ENCODE measurements around the gene TTC39C.

Gene TTC39C

DNA sequence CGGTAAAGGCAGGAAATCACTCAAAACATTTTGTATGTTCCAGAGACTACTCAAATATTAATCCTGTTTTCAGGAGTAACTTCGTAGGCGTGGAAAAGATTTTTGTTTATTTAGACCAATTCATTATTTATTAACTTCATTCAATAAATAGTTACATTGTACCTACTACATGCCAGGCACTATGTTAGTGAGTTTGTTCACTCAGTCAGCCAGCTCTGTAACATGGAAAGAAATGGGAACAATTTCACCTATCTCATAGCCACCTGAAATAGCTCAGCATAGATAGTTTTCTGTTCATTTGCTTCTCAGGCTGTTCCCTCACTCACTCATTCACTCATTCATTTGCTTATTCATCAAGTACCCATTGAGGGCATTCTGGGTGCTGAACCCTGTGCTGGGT is 34.6 kb downstream of the TTC39C start:
- Histone ChIP-seq H3K4me3 (ENCODE audit: low read depth, low read length) (no peak overlapping the region), H3K27me3 (ENCODE audit: insufficient read depth, low read depth, severe bottlenecking) (no peaks in the 10 kb centered on the region), H3K36me3 (no peaks in the 10 kb centered on the region), H3K9me3 (ENCODE audit: severe bottlenecking) (no peaks in the 10 kb centered on the region), H3K27ac (no peak overlapping the region)
- TF ChIP-seq, protein P1, sequence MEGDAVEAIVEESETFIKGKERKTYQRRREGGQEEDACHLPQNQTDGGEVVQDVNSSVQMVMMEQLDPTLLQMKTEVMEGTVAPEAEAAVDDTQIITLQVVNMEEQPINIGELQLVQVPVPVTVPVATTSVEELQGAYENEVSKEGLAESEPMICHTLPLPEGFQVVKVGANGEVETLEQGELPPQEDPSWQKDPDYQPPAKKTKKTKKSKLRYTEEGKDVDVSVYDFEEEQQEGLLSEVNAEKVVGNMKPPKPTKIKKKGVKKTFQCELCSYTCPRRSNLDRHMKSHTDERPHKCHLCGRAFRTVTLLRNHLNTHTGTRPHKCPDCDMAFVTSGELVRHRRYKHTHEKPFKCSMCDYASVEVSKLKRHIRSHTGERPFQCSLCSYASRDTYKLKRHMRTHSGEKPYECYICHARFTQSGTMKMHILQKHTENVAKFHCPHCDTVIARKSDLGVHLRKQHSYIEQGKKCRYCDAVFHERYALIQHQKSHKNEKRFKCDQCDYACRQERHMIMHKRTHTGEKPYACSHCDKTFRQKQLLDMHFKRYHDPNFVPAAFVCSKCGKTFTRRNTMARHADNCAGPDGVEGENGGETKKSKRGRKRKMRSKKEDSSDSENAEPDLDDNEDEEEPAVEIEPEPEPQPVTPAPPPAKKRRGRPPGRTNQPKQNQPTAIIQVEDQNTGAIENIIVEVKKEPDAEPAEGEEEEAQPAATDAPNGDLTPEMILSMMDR (IDR thresholded peaks at IDR 0.05; ENCODE audit: low read depth, low read length), result no peak
- DNase-seq, result no peak

DNA sequence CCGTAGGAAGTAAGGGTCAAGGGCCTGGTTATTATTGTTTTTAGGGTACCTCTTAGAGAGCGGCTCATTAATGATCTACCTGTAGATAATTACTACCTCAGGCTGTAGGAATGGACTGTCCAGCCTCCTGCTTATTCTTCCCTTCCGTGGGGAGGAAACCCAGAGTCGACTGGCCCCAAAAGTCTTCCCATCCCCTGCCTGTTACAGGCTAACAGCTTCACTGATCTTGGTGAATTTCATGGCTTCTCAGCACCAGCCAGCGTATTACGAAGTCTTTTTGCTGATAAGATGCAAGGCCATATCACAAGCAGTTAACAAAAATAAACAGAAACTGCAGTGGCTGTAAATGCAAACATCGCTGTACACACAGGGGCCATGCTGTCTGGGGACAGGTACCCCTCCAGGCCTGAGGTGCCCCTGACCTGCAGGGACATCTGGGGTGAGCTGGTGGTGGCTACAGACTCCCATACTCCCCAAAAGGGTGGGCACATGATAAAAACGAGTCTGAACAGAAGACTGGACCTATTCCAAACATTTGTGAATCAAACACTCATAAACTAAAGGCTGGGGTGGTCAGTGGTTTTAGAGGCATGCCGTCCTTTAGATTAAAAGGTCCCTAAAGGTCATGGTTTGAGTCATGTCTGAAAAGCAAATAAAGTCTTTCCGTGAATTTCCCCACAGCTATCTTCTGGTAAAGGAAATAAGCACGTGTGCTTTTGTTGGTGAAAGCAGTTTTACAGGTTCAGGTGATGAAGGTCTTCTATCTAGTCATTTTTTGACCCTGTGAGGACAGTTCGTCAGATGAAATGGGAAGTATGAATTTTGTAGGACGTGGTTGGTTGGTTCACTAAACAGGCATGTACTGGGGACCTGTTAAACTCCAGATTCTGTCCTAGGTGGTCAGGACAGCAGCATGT is 36.7 kb downstream of the TTC39C start:
- no peaks in the 10 kb centered on the region for H3K36me3 ChIP-seq
- H3K27me3 ChIP-seq (ENCODE audit: insufficient read depth, low read depth, severe bottlenecking), result no peaks in the 10 kb centered on the region
- H3K27ac ChIP-seq, result no peak overlapping the region
- TF ChIP-seq, protein P1 (IDR thresholded peaks at IDR 0.05; ENCODE audit: low read depth, low read length), result no peak
- no peaks in the 10 kb centered on the region for H3K9me3 ChIP-seq (ENCODE audit: severe bottlenecking)
- no peak overlapping the region for H3K4me3 ChIP-seq (ENCODE audit: low read depth, low read length)
- no peak for DNase-seq

DNA sequence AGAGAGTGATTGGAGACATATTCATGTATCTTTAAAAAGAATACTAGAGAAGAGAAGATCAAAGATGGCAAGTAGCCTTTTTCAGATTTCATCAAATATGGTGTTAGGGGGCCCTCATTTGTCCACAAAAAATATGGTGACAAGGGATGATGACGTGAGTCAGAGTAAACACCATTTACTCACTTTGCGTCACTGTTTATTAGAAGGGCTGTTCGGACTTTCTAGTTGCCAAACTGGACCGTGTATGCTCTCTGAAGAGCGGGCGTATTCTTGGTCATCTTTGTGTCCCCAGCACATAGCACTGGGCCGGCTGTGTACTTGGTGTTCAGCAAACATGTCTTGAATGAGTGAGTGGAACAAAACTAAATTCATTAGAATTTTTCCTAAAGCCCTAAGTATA is 37.5 kb downstream of the TTC39C start:
- TF ChIP-seq, protein P1 (IDR thresholded peaks at IDR 0.05; ENCODE audit: low read depth, low read length), result no peak
- Histone ChIP-seq H3K27ac (no peak overlapping the region), H3K27me3 (ENCODE audit: insufficient read depth, low read depth, severe bottlenecking) (no peaks in the 10 kb centered on the region), H3K4me3 (ENCODE audit: low read depth, low read length) (no peak overlapping the region), H3K36me3 (no peaks in the 10 kb centered on the region), H3K9me3 (ENCODE audit: severe bottlenecking) (no peaks in the 10 kb centered on the region)
- DNase-seq, result no peak

DNA sequence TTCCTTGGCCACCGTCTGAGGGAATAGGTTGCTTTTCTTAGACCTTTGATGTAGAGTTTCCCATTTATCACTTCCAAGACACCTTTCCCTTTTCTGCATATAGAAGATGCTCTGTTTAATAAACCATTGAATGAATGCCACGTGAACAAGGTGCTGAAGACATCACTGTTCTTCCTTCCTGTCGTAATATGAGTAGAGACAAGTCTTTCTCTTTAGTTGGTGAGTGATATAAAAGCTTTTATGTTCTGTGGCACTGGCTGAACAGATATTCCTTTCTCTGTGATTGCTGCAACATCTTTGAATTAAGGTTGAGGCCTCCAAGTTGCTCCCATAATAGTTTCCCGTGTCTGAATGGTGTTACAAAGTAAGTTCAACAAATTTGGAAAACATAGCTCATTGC is 38.7 kb downstream of the TTC39C start:
- Histone ChIP-seq H3K4me3 (ENCODE audit: low read depth, low read length) (no peak overlapping the region), H3K9me3 (ENCODE audit: severe bottlenecking) (peaks cover 3% of the 10 kb centered on the region), H3K36me3 (no peaks in the 10 kb centered on the region), H3K27ac (no peak overlapping the region), H3K27me3 (ENCODE audit: insufficient read depth, low read depth, severe bottlenecking) (no peaks in the 10 kb centered on the region)
- TF ChIP-seq, protein P1 (IDR thresholded peaks at IDR 0.05; ENCODE audit: low read depth, low read length), result no peak
- no peak for DNase-seq

DNA sequence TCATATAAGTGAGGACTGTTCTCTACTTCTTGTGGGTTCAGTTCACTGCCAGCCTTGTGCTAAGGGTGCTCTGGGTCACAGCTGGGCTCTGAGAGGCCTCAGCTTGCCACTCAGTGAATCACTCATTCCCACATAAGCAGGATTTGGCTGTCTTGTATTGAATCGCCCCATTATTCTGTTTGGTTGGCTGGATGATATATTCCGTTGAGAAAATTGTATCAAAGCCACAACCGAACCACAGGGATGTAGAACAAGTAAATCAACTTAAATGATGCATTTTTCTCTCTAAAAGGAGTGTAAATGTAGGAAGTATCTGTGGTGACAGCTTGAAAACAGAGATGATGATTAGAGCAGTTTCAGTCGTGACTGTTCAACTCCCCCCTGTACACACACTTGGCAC is 39.6 kb downstream of the TTC39C start:
- Histone ChIP-seq H3K4me3 (ENCODE audit: low read depth, low read length) (no peak overlapping the region), H3K36me3 (no peaks in the 10 kb centered on the region), H3K27me3 (ENCODE audit: insufficient read depth, low read depth, severe bottlenecking) (no peaks in the 10 kb centered on the region), H3K27ac (no peak overlapping the region), H3K9me3 (ENCODE audit: severe bottlenecking) (peaks cover 3% of the 10 kb centered on the region)
- DNase-seq, result no peak
- TF ChIP-seq, protein P1 (IDR thresholded peaks at IDR 0.05; ENCODE audit: low read depth, low read length), result no peak
